ENCODE results near the gene SNED1.

DNA sequence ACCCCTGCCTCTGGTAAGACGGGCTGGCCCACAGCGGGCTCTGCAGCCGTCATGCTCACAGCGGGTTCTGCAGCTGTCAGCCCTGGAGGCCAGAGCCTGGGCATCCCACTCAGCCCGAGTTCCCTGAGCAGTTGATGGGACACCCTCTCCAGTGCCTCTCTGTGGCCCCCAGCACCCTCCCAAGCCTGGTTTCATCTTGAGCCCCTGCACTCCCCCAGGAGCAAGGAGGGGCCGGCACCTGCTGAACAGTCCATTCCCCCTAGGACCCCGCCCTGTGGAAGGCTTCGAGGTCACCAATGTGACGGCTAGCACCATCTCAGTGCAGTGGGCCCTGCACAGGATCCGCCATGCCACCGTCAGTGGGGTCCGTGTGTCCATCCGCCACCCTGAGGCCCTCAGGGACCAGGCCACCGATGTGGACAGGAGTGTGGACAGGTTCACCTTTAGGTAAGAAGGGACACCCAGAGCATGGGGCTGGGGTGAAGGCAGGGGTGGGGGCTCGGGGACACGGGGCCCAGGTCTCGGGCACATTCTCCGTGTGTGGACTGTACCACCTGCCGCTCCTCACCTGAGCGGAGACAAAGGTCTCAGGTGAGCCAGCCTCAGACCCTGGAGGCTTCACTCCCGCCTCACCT lies 69.2 kb downstream of the SNED1 start:
- no peak for TF ChIP-seq FOXK2 (conservative IDR thresholded peaks at IDR 0.05 in 1 of 2, IDR thresholded peaks at IDR 0.05 in 1 of 2; ENCODE audit: low read depth in 2 of 2)
- TF ChIP-seq BHLHE40 (IDR thresholded peaks at IDR 0.05; ENCODE audit: low read length), result no peak
- no peak for TF ChIP-seq RFX5 (IDR thresholded peaks at IDR 0.05; ENCODE audit: low read depth, low read length)
- TF ChIP-seq SRSF1 (IDR thresholded peaks at IDR 0.05; ENCODE audit: low read depth, low read length), result no peak
- no peak for TF ChIP-seq CBFB (CRISPR knock-in tag; IDR thresholded peaks at IDR 0.05)
- no peak for TF ChIP-seq SETDB1 (IDR thresholded peaks at IDR 0.05; ENCODE audit: low read length)
- no peak for TF ChIP-seq MXI1 (IDR thresholded peaks at IDR 0.05; ENCODE audit: low read depth, low read length)
- no peak for TF ChIP-seq ATF1 (CRISPR knock-in tag; IDR thresholded peaks at IDR 0.05)
- TF ChIP-seq ATF1 (tag; IDR thresholded peaks at IDR 0.05), result no peak
- no peak for TF ChIP-seq POLR2AphosphoS5 (IDR thresholded peaks at IDR 0.05; ENCODE audit: control insufficient read depth, insufficient read depth, low read depth, low read length)
- TF ChIP-seq HDGF (IDR thresholded peaks at IDR 0.05), result no peak
